HepG2 (cell line): ENCODE measurements around the gene CDC40. TPM values are rescaled to one million over a fixed set of nuclear protein-coding genes. Genes with fewer than 3 reads are reported as not detected.
A peak's percentile ranks its signal among the peaks of the same experiment; 100 is the strongest.

Experiments used
- ADNP ChIP-seq: sonication (generic); formaldehyde crosslinking; IDR thresholded peaks from 2 replicates; pipeline ENCODE4 v1.4.0; 2020; ENCODE audit warnings: missing genetic modification reagents
- BORCS8-MEF2B ChIP-seq: sonication (generic); formaldehyde crosslinking; IDR thresholded peaks from 2 replicates; pipeline ENCODE4 v1.8.0; 2022; ENCODE audit warnings: mild to moderate bottlenecking, missing genetic modification reagents
- CTCF ChIP-seq: sonication (generic); formaldehyde crosslinking; IDR thresholded peaks from 2 replicates; pipeline ENCODE4 v1.5.0; 2020; ENCODE audit warnings: mild to moderate bottlenecking, missing genetic modification reagents, moderate library complexity
- ELF3 ChIP-seq: IDR thresholded peaks from 2 replicates; pipeline ENCODE4 v1.6.1; 2016; ENCODE audit warnings: missing genetic modification reagents, missing compliant biosample characterization
- FOXJ3 ChIP-seq: sonication (generic); formaldehyde crosslinking; IDR thresholded peaks from 2 replicates; pipeline ENCODE4 v1.4.0; 2020; ENCODE audit warnings: missing genetic modification reagents, mild to moderate bottlenecking, borderline replicate concordance
- GFI1 ChIP-seq: sonication (generic); formaldehyde crosslinking; IDR thresholded peaks from 2 replicates; pipeline ENCODE4 v1.5.0; 2020; ENCODE audit warnings: missing genetic modification reagents, mild to moderate bottlenecking, borderline replicate concordance
- MBNL3 ChIP-seq: fragments of 250-450 bp; sonication (Bioruptor Pico); conservative IDR thresholded peaks from 2 replicates; pipeline ENCODE4 v1.8.0; 2022; ENCODE audit warnings: mild to moderate bottlenecking, inconsistent platforms
- MIER2 ChIP-seq: IDR thresholded peaks from 2 replicates; pipeline ENCODE4 v1.6.1; 2016; ENCODE audit warnings: missing biosample characterization, missing genetic modification reagents
- PAX8 ChIP-seq: sonication (generic); formaldehyde crosslinking; IDR thresholded peaks from 2 replicates; pipeline ENCODE4 v1.8.0; 2022; ENCODE audit warnings: mild to moderate bottlenecking, missing genetic modification reagents, borderline replicate concordance
- RBFOX2 ChIP-seq: fragments of 200-400 bp; formaldehyde crosslinking; IDR thresholded peaks from 2 replicates; pipeline ENCODE4 v1.6.1; 2017; ENCODE audit warnings: low read depth, mild to moderate bottlenecking, low read length
- SALL2 ChIP-seq: sonication (generic); formaldehyde crosslinking; IDR thresholded peaks from 2 replicates; pipeline ENCODE4 v1.8.1; 2023; ENCODE audit warnings: mild to moderate bottlenecking, missing genetic modification reagents, inconsistent platforms
- SNAI1 ChIP-seq: sonication (generic); formaldehyde crosslinking; IDR thresholded peaks from 2 replicates; pipeline ENCODE4 v1.5.0; 2020; ENCODE audit warnings: mild to moderate bottlenecking, missing genetic modification reagents, borderline replicate concordance
- SNAPC2 ChIP-seq: sonication (generic); formaldehyde crosslinking; IDR thresholded peaks from 2 replicates; pipeline ENCODE4 v1.8.1; 2022; ENCODE audit warnings: mild to moderate bottlenecking, missing genetic modification reagents
- TERF1 ChIP-seq: sonication (generic); formaldehyde crosslinking; IDR thresholded peaks from 2 replicates; pipeline ENCODE4 v1.8.0; 2022; ENCODE audit warnings: mild to moderate bottlenecking, missing genetic modification reagents, moderate library complexity
- YY1 ChIP-seq: IDR thresholded peaks from 2 replicates; pipeline ENCODE4 v1.6.1; 2011; ENCODE audit warnings: low read length, low read depth, moderate library complexity, mild to moderate bottlenecking; ENCODE audit not compliant: insufficient read depth, insufficient replicate concordance
- ZFP36 ChIP-seq: fragments of 150-350 bp; IDR thresholded peaks from 2 replicates; pipeline ENCODE4 v1.6.1; 2018; ENCODE audit warnings: borderline replicate concordance, low read length, low read depth; ENCODE audit not compliant: partially characterized antibody
- ZNF124 ChIP-seq: sonication (generic); formaldehyde crosslinking; IDR thresholded peaks from 2 replicates; pipeline ENCODE4 v1.4.0; 2020; ENCODE audit warnings: missing genetic modification reagents
- ZNF296 ChIP-seq: sonication (generic); formaldehyde crosslinking; conservative IDR thresholded peaks from 2 replicates; pipeline ENCODE4 v1.5.0; 2020; ENCODE audit warnings: mild to moderate bottlenecking, missing genetic modification reagents
- ZNF564 ChIP-seq: sonication (generic); formaldehyde crosslinking; IDR thresholded peaks from 2 replicates; pipeline ENCODE4 v1.8.1; 2023; ENCODE audit warnings: mild to moderate bottlenecking, missing genetic modification reagents
- ZNF724P ChIP-seq: sonication (generic); formaldehyde crosslinking; IDR thresholded peaks from 2 replicates; pipeline ENCODE4 v1.8.0; 2022; ENCODE audit warnings: missing genetic modification reagents, borderline replicate concordance
- ZNF792 ChIP-seq: IDR thresholded peaks from 2 replicates; pipeline ENCODE4 v1.6.1; 2016
- polyA plus RNA-seq, 8 experiments: library from polyadenylated mRNA; depleted of rRNA in 3 of 8; stranded (reverse) in 7 of 8; unstranded in 1 of 8; fragments of >200 nt; fragmentation: Illumina TruSeq in 4 of 8; extraction: Trizol in 4 of 8; gene quantifications; 2 replicates each; pipeline versions ENCODE4 v1.2.1 to v1.2.3, GENCODE V29; 2011 to 2016; ENCODE audit warnings: low read depth in 4 of 8, missing spikeins in 1 of 8, mixed read lengths in 1 of 8; ENCODE audit not compliant: insufficient read depth in 1 of 8
- total RNA-seq, 5 experiments: library from RNA; depleted of rRNA; stranded (reverse); fragments of >200 nt; fragmentation: Illumina TruSeq; extraction: Trizol; gene quantifications; 2 replicates each; pipeline ENCODE4 v1.2.3, GENCODE V29; 2016; ENCODE audit warnings: low read depth in 1 of 5
- TF ChIP-seq, protein P1 (sequence below): sonication (generic); formaldehyde crosslinking; IDR thresholded peaks from 2 replicates; pipeline ENCODE4 v1.4.0; 2020; ENCODE audit warnings: missing genetic modification reagents; ENCODE audit errors: not compliant biosample characterization
- TF ChIP-seq, protein P2 (sequence below): sonication (generic); formaldehyde crosslinking; IDR thresholded peaks from 2 replicates; pipeline ENCODE4 v1.4.0; 2020; ENCODE audit warnings: missing genetic modification reagents, borderline replicate concordance

Gene CDC40
- total and polyA plus RNA-seq, 2 of the 13 experiments (the other 11 are each of a cell fraction or from before 2014, with no cell fraction given): 11.4 to 21.5 TPM

GRCh38 chr6:110179406-110180227, 610 bp upstream of the CDC40 start, which contains the start of gene WASF1 (continued):
- TF ChIP-seq ADNP (no peak), MBNL3 (CRISPR knock-in tag) (no peak), ZNF792 (CRISPR knock-in tag) (no peak), ZNF124 (CRISPR knock-in tag) (0 out of 2 replicates have a peak, but pooled peaks have one; percentile 26), ZNF564 (no peak), YY1 (peak; percentile 53), ELF3 (no peak), TERF1 (CRISPR knock-in tag) (peak; percentile 52; the same call in 1 of the 2 replicates), SNAPC2 (CRISPR knock-in tag) (no peak), SALL2 (CRISPR knock-in tag) (peak; percentile 84), SNAI1 (CRISPR knock-in tag) (0 out of 2 replicates have a peak, but pooled peaks have one; percentile 14), FOXJ3 (CRISPR knock-in tag) (no peak), ZFP36 (no peak), BORCS8-MEF2B (CRISPR knock-in tag) (peak; percentile 87), ZNF296 (CRISPR knock-in tag) (no peak), MIER2 (no peak), GFI1 (CRISPR knock-in tag) (peak; percentile 6; the same call in 1 of the 2 replicates), ZNF724P (0 out of 2 replicates have a peak, but pooled peaks have one; percentile 66), CTCF (0 out of 2 replicates have a peak, but pooled peaks have one; percentile 21), PAX8 (0 out of 2 replicates have a peak, but pooled peaks have one; percentile 79), RBFOX2 (peak; percentile 81)
- TF ChIP-seq, protein P1, sequence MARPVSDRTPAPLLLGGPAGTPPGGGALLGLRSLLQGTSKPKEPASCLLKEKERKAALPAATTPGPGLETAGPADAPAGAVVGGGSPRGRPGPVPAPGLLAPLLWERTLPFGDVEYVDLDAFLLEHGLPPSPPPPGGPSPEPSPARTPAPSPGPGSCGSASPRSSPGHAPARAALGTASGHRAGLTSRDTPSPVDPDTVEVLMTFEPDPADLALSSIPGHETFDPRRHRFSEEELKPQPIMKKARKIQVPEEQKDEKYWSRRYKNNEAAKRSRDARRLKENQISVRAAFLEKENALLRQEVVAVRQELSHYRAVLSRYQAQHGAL (CRISPR knock-in tag): no peak
- TF ChIP-seq, protein P2, sequence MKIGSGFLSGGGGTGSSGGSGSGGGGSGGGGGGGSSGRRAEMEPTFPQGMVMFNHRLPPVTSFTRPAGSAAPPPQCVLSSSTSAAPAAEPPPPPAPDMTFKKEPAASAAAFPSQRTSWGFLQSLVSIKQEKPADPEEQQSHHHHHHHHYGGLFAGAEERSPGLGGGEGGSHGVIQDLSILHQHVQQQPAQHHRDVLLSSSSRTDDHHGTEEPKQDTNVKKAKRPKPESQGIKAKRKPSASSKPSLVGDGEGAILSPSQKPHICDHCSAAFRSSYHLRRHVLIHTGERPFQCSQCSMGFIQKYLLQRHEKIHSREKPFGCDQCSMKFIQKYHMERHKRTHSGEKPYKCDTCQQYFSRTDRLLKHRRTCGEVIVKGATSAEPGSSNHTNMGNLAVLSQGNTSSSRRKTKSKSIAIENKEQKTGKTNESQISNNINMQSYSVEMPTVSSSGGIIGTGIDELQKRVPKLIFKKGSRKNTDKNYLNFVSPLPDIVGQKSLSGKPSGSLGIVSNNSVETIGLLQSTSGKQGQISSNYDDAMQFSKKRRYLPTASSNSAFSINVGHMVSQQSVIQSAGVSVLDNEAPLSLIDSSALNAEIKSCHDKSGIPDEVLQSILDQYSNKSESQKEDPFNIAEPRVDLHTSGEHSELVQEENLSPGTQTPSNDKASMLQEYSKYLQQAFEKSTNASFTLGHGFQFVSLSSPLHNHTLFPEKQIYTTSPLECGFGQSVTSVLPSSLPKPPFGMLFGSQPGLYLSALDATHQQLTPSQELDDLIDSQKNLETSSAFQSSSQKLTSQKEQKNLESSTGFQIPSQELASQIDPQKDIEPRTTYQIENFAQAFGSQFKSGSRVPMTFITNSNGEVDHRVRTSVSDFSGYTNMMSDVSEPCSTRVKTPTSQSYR: peak; percentile 95
